HepG2 (cell line): ENCODE measurements around the gene HECTD4. TPM values are rescaled to one million over a fixed set of nuclear protein-coding genes. Genes with fewer than 3 reads are reported as not detected.
A peak's percentile ranks its signal among the peaks of the same experiment; 100 is the strongest.

Experiments used
- ATF7-NPFF ChIP-seq: sonication (generic); formaldehyde crosslinking; IDR thresholded peaks from 2 replicates; pipeline ENCODE4 v1.8.1; 2023; ENCODE audit warnings: mild to moderate bottlenecking, low read depth, missing genetic modification reagents, moderate library complexity
- CAMTA2 ChIP-seq: sonication (generic); formaldehyde crosslinking; IDR thresholded peaks from 2 replicates; pipeline ENCODE4 v1.4.0; 2020; ENCODE audit warnings: mild to moderate bottlenecking, missing genetic modification reagents, borderline replicate concordance
- ETV6 ChIP-seq: sonication (generic); formaldehyde crosslinking; conservative IDR thresholded peaks from 2 replicates; pipeline ENCODE4 v1.4.0; 2020; ENCODE audit warnings: missing genetic modification reagents
- FOSL2 ChIP-seq: sonication (generic); formaldehyde crosslinking; IDR thresholded peaks from 2 replicates; pipeline ENCODE4 v1.4.0; 2020; ENCODE audit warnings: missing genetic modification reagents
- GABPA ChIP-seq, 2 experiments: IDR thresholded peaks; 2 replicates each; pipeline ENCODE4 v1.6.1; 2011 to 2016; ENCODE audit warnings: low read depth in 2 of 2, low read length in 1 of 2, missing biosample characterization in 1 of 2, missing genetic modification characterization in 1 of 2
- KLF11 ChIP-seq: IDR thresholded peaks from 2 replicates; pipeline ENCODE4 v1.6.1; 2016; ENCODE audit warnings: missing compliant biosample characterization
- KLF16 ChIP-seq, 2 experiments: sonication (generic) in 1 of 2; formaldehyde crosslinking in 1 of 2; IDR thresholded peaks; 2 replicates each; pipeline versions ENCODE4 v1.6.1 to v1.8.0; 2016 to 2023; ENCODE audit warnings: missing genetic modification reagents in 2 of 2, missing compliant biosample characterization in 1 of 2
- KMT2A ChIP-seq: sonication (generic); formaldehyde crosslinking; IDR thresholded peaks from 2 replicates; pipeline ENCODE4 v1.4.0; 2020; ENCODE audit warnings: missing genetic modification reagents
- MTA3 ChIP-seq: sonication (generic); formaldehyde crosslinking; IDR thresholded peaks from 2 replicates; pipeline ENCODE4 v1.4.0; 2020; ENCODE audit warnings: missing genetic modification reagents
- MYNN ChIP-seq: sonication (generic); formaldehyde crosslinking; IDR thresholded peaks from 2 replicates; pipeline ENCODE4 v1.4.0; 2020; ENCODE audit warnings: mild to moderate bottlenecking, low read depth, missing genetic modification reagents
- NFATC3 ChIP-seq: sonication (generic); formaldehyde crosslinking; IDR thresholded peaks from 2 replicates; pipeline ENCODE4 v1.5.1; 2020; ENCODE audit warnings: mild to moderate bottlenecking, missing genetic modification reagents
- NFIB ChIP-seq: sonication (generic); formaldehyde crosslinking; IDR thresholded peaks from 2 replicates; pipeline ENCODE4 v1.9.0; 2021; ENCODE audit warnings: missing genetic modification reagents, mild to moderate bottlenecking, borderline replicate concordance
- PAX8 ChIP-seq: sonication (generic); formaldehyde crosslinking; IDR thresholded peaks from 2 replicates; pipeline ENCODE4 v1.8.0; 2022; ENCODE audit warnings: mild to moderate bottlenecking, missing genetic modification reagents, borderline replicate concordance
- POLR2AphosphoS2 ChIP-seq: IDR thresholded peaks from 2 replicates; pipeline ENCODE4 v1.6.1; 2011; ENCODE audit warnings: low read depth, low read length, improper control_type of control experiment
- SMC3 ChIP-seq: IDR thresholded peaks from 2 replicates; pipeline ENCODE4 v1.6.1; 2011; ENCODE audit warnings: low read length, improper control_type of control experiment
- ZBTB21 ChIP-seq: sonication (generic); formaldehyde crosslinking; IDR thresholded peaks from 2 replicates; pipeline ENCODE4 v1.4.0; 2020; ENCODE audit warnings: missing genetic modification reagents
- ZBTB8A ChIP-seq: sonication (generic); formaldehyde crosslinking; IDR thresholded peaks from 2 replicates; pipeline ENCODE4 v1.4.0; 2020; ENCODE audit warnings: mild to moderate bottlenecking, low read depth, missing genetic modification reagents, borderline replicate concordance
- ZNF282 ChIP-seq: fragments of 450-650 bp; IDR thresholded peaks from 2 replicates; pipeline ENCODE4 v1.6.1; 2018; ENCODE audit not compliant: partially characterized antibody
- ZNF430 ChIP-seq: sonication (generic); formaldehyde crosslinking; IDR thresholded peaks from 2 replicates; pipeline ENCODE4 v1.9.0; 2021; ENCODE audit warnings: mild to moderate bottlenecking, missing genetic modification reagents
- ZNF556 ChIP-seq: sonication (generic); formaldehyde crosslinking; IDR thresholded peaks from 2 replicates; pipeline ENCODE4 v1.4.0; 2020; ENCODE audit warnings: mild to moderate bottlenecking, missing genetic modification reagents, borderline replicate concordance
- ZNF660 ChIP-seq: sonication (generic); formaldehyde crosslinking; IDR thresholded peaks from 2 replicates; pipeline ENCODE4 v1.5.1; 2020; ENCODE audit warnings: mild to moderate bottlenecking, low read depth, missing genetic modification reagents, borderline replicate concordance
- ZNF672 ChIP-seq: sonication (generic); formaldehyde crosslinking; IDR thresholded peaks from 2 replicates; pipeline ENCODE4 v1.8.1; 2022; ENCODE audit warnings: missing genetic modification reagents
- ZNF746 ChIP-seq: sonication (generic); formaldehyde crosslinking; IDR thresholded peaks from 2 replicates; pipeline ENCODE4 v1.8.0; 2022; ENCODE audit warnings: mild to moderate bottlenecking, missing genetic modification reagents
- ZNF747 ChIP-seq: sonication (generic); formaldehyde crosslinking; IDR thresholded peaks from 2 replicates; pipeline ENCODE4 v1.8.1; 2023; ENCODE audit warnings: missing genetic modification reagents, mild to moderate bottlenecking, borderline replicate concordance
- ZNF773 ChIP-seq: sonication (generic); formaldehyde crosslinking; IDR thresholded peaks from 2 replicates; pipeline ENCODE4 v1.4.0; 2020; ENCODE audit warnings: missing genetic modification reagents, borderline replicate concordance
- polyA plus RNA-seq, 8 experiments: library from polyadenylated mRNA; depleted of rRNA in 3 of 8; stranded (reverse) in 7 of 8; unstranded in 1 of 8; fragments of >200 nt; fragmentation: Illumina TruSeq in 4 of 8; extraction: Trizol in 4 of 8; gene quantifications; 2 replicates each; pipeline versions ENCODE4 v1.2.1 to v1.2.3, GENCODE V29; 2011 to 2016; ENCODE audit warnings: low read depth in 4 of 8, missing spikeins in 1 of 8, mixed read lengths in 1 of 8; ENCODE audit not compliant: insufficient read depth in 1 of 8
- total RNA-seq, 5 experiments: library from RNA; depleted of rRNA; stranded (reverse); fragments of >200 nt; fragmentation: Illumina TruSeq; extraction: Trizol; gene quantifications; 2 replicates each; pipeline ENCODE4 v1.2.3, GENCODE V29; 2016; ENCODE audit warnings: low read depth in 1 of 5
- TF ChIP-seq, protein P1 (sequence below): sonication (generic); formaldehyde crosslinking; IDR thresholded peaks from 2 replicates; pipeline ENCODE4 v1.4.0; 2020; ENCODE audit warnings: mild to moderate bottlenecking, missing genetic modification reagents
- TF ChIP-seq, protein P2 (sequence below): sonication (generic); formaldehyde crosslinking; IDR thresholded peaks from 2 replicates; pipeline ENCODE4 v1.8.1; 2023; ENCODE audit warnings: missing genetic modification reagents, inconsistent platforms, borderline replicate concordance

HECTD4 gene
- total and polyA plus RNA-seq, 2 of the 13 experiments (the other 11 are each of a cell fraction or from before 2014, with no cell fraction given) = 9.0 to 11.4 TPM

DNA sequence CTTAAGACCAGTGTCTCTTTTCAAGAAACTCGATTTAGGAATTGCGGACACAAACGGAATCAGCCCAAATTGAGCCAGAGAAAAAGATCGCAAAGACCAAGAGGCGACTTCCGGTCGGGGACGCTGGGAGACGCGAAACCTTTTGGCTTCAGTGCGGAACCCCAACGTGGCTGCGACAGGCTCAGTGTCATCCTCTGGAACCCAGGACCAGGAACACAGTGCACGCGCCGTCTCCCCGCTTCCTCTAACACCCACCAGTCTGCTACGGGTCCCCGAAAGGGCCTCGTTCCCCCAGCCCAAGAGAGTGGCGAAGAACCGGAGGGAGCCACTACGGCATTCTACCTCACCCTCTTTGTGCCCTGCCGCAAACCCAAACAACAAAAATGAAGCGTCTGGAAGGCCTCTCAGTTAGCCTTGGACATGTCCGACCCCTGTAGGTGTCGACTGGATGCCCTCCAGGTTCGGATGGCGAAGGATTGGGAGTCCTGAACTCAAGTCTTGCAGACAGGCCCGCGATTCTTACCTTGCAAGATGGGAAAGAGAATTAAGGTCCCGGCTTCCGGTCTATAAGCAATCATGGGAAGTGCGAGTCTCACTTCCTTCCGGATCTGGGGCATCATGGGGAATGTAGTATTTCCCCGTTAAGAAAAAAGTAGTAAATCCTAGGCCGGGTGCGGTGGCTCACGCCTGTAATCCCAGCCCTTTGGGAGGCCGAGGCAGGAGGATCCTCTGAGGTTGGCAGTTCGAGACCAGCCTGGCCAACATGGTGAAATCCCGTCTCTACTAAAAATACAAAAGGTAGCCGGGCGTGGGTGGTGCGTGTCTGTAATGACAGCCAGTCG is 27.1 kb upstream of the HECTD4 start, which contains the start of gene RPL6 (continued):
- TF ChIP-seq ZBTB21 (CRISPR knock-in tag) (no peak), SMC3 (no peak), ZNF430 (CRISPR knock-in tag) (no peak; the same call in none of the 2 replicates), ZNF747 (CRISPR knock-in tag) (peak; percentile 82), GABPA (IDR thresholded peaks at IDR 0.05; ENCODE audit: low read depth, low read length) (peak; percentile 77), GABPA (CRISPR knock-in tag; IDR thresholded peaks at IDR 0.05; ENCODE audit: low read depth) (peak; percentile 98), ZNF746 (CRISPR knock-in tag) (no peak), MYNN (CRISPR knock-in tag) (no peak), ETV6 (CRISPR knock-in tag) (no peak; the same call in 1 of the 2 replicates), NFIB (no peak), KLF16 (CRISPR knock-in tag; IDR thresholded peaks at IDR 0.05) (peak in 1 of 2 experiments; percentile 74; a peak in 2 of 4 replicates), KLF11 (CRISPR knock-in tag) (peak; percentile 52; the same call in 1 of the 2 replicates), ZNF672 (CRISPR knock-in tag) (no peak), FOSL2 (CRISPR knock-in tag) (peak; percentile 25; the same call in 1 of the 2 replicates), ZNF282 (no peak), ZNF660 (CRISPR knock-in tag) (no peak), ZNF773 (0 out of 2 replicates have a peak, but pooled peaks have one; percentile 57), PAX8 (no peak), CAMTA2 (CRISPR knock-in tag) (no peak), POLR2AphosphoS2 (peak; percentile 86), KMT2A (peak; percentile 82; the same call in 1 of the 2 replicates), ZBTB8A (CRISPR knock-in tag) (0 out of 2 replicates have a peak, but pooled peaks have one; percentile 25), ATF7-NPFF (CRISPR knock-in tag) (0 out of 2 replicates have a peak, but pooled peaks have one; percentile 53), NFATC3 (CRISPR knock-in tag) (0 out of 2 replicates have a peak, but pooled peaks have one; percentile 56), ZNF556 (0 out of 2 replicates have a peak, but pooled peaks have one; percentile 69), MTA3 (CRISPR knock-in tag) (no peak)
- TF ChIP-seq, protein P1, sequence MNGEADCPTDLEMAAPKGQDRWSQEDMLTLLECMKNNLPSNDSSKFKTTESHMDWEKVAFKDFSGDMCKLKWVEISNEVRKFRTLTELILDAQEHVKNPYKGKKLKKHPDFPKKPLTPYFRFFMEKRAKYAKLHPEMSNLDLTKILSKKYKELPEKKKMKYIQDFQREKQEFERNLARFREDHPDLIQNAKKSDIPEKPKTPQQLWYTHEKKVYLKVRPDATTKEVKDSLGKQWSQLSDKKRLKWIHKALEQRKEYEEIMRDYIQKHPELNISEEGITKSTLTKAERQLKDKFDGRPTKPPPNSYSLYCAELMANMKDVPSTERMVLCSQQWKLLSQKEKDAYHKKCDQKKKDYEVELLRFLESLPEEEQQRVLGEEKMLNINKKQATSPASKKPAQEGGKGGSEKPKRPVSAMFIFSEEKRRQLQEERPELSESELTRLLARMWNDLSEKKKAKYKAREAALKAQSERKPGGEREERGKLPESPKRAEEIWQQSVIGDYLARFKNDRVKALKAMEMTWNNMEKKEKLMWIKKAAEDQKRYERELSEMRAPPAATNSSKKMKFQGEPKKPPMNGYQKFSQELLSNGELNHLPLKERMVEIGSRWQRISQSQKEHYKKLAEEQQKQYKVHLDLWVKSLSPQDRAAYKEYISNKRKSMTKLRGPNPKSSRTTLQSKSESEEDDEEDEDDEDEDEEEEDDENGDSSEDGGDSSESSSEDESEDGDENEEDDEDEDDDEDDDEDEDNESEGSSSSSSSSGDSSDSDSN (CRISPR knock-in tag) = peak; percentile 62; the same call in 1 of the 2 replicates
- TF ChIP-seq, protein P2, sequence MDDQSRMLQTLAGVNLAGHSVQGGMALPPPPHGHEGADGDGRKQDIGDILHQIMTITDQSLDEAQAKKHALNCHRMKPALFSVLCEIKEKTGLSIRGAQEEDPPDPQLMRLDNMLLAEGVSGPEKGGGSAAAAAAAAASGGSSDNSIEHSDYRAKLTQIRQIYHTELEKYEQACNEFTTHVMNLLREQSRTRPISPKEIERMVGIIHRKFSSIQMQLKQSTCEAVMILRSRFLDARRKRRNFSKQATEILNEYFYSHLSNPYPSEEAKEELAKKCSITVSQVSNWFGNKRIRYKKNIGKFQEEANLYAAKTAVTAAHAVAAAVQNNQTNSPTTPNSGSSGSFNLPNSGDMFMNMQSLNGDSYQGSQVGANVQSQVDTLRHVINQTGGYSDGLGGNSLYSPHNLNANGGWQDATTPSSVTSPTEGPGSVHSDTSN (CRISPR knock-in tag) = no peak
